Neural crest cell (in vitro differentiated cells): Measurements from ENCODE around the gene KPTN. TPM values are rescaled to one million over a fixed set of nuclear protein-coding genes. Genes with fewer than 3 reads are reported as not detected.

ENCODE experiments used
- DNase-seq: peaks from one replicate; pipeline ENCODE4 v3.0.0; 2021; ENCODE audit warnings: low read depth, mixed read lengths, low spot score
- H3K27ac Mint-ChIP-seq: one replicate; pipeline ENCODE4 v1.8.0; 2021; ENCODE audit warnings: mild to moderate bottlenecking, mixed read lengths; ENCODE audit not compliant: unreplicated experiment
- H3K27me3 Mint-ChIP-seq: 2 replicates; pipeline ENCODE4 v1.8.0; 2021; ENCODE audit warnings: low read depth, mild to moderate bottlenecking, mixed read lengths
- H3K36me3 Mint-ChIP-seq: 2 replicates; pipeline ENCODE4 v1.8.0; 2021; ENCODE audit warnings: low read depth, mild to moderate bottlenecking, mixed read lengths
- H3K4me1 Mint-ChIP-seq: 2 replicates; pipeline ENCODE4 v1.8.0; 2021; ENCODE audit warnings: mixed read lengths
- H3K4me3 Mint-ChIP-seq: one replicate; pipeline ENCODE4 v1.8.0; 2021; ENCODE audit warnings: mild to moderate bottlenecking, mixed read lengths
- H3K9me3 Mint-ChIP-seq: 2 replicates; pipeline ENCODE4 v1.8.0; 2021; ENCODE audit warnings: mixed read lengths
- total RNA-seq: library from RNA; stranded (reverse); gene quantifications from 2 replicates; pipeline ENCODE4 v1.2.1, GENCODE V29; 2021
- TF ChIP-seq, protein P1 (sequence below): fragments of 200-600 bp; sonication (generic); conservative IDR thresholded peaks from 2 replicates; pipeline ENCODE4 v1.5.0; 2021; ENCODE audit warnings: antibody characterized with exemption, mild to moderate bottlenecking

KPTN gene
- total RNA-seq, 1 donor from 2014 or later, result 30.2 TPM

- Mint-ChIP-seq H3K27ac (no peak overlapping the region), H3K27me3 (no peaks in the 10 kb centered on the region), H3K36me3 (no peaks in the 10 kb centered on the region), H3K4me1 (peaks cover 7% of the 10 kb centered on the region), H3K9me3 (no peaks in the 10 kb centered on the region), H3K4me3 (no peak overlapping the region)
- no peak for DNase-seq
- TF ChIP-seq, protein P1, sequence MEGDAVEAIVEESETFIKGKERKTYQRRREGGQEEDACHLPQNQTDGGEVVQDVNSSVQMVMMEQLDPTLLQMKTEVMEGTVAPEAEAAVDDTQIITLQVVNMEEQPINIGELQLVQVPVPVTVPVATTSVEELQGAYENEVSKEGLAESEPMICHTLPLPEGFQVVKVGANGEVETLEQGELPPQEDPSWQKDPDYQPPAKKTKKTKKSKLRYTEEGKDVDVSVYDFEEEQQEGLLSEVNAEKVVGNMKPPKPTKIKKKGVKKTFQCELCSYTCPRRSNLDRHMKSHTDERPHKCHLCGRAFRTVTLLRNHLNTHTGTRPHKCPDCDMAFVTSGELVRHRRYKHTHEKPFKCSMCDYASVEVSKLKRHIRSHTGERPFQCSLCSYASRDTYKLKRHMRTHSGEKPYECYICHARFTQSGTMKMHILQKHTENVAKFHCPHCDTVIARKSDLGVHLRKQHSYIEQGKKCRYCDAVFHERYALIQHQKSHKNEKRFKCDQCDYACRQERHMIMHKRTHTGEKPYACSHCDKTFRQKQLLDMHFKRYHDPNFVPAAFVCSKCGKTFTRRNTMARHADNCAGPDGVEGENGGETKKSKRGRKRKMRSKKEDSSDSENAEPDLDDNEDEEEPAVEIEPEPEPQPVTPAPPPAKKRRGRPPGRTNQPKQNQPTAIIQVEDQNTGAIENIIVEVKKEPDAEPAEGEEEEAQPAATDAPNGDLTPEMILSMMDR, result no peak
These were observed 24.0 kb upstream of the KPTN start for GRCh38 chr19:47507924-47508553.

- H3K4me3 Mint-ChIP-seq, result no peak overlapping the region
- no peaks in the 10 kb centered on the region for H3K9me3 Mint-ChIP-seq
- TF ChIP-seq, protein P1, result no peak
- no peaks in the 10 kb centered on the region for H3K4me1 Mint-ChIP-seq
- no peaks in the 10 kb centered on the region for H3K27me3 Mint-ChIP-seq
- H3K27ac Mint-ChIP-seq, result no peak overlapping the region
- H3K36me3 Mint-ChIP-seq, result no peaks in the 10 kb centered on the region
- no peak for DNase-seq
These were observed 23.0 kb upstream of the KPTN start for GRCh38 chr19:47507012-47507411.

- Mint-ChIP-seq H3K4me1 (no peaks in the 10 kb centered on the region), H3K36me3 (no peaks in the 10 kb centered on the region), H3K27ac (no peak overlapping the region), H3K27me3 (no peaks in the 10 kb centered on the region), H3K4me3 (no peak overlapping the region), H3K9me3 (no peaks in the 10 kb centered on the region)
- DNase-seq, result no peak
- TF ChIP-seq, protein P1, result no peak
These were observed 22.4 kb upstream of the KPTN start for GRCh38 chr19:47506459-47506858.

DNA sequence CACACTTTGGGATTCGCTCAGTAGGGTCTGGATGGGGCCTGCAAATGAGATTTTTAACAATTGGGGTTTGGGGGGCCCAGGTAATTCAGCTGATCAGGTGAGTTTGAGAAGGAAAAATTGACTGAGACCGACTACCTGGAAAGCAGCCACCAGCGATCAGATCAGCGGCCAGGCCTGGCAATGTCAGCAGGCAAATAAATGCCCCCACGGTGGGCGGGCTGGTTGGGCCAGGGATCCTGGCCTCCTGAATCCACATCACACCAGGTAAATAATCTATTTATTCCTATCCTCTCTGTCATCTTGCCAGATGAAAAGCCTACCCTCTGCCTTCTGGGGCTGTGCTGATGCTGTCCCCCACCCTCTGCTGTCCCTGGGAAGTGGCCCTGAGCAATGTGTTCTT is 21.5 kb upstream of the KPTN start:
- H3K36me3 Mint-ChIP-seq, result no peaks in the 10 kb centered on the region

DNA sequence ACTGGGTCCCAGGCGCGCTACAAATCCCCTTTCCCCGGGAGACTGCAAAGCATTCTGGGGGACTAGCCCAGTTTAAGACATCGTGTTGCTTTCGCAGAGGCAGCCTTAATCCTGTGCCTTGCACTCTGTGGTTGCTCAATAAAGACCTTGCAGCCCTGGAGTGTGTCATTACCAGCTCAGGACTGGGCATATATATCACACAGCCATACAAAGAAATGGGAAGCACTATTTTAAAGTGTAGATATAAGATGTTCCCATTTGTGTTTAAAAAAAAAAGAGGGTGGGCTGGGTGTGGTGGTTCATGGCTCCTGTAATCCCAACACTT is 19.8 kb upstream of the KPTN start:
- Mint-ChIP-seq H3K4me3 (no peak overlapping the region), H3K9me3 (no peaks in the 10 kb centered on the region), H3K27me3 (no peaks in the 10 kb centered on the region), H3K4me1 (no peaks in the 10 kb centered on the region), H3K36me3 (no peaks in the 10 kb centered on the region), H3K27ac (no peak overlapping the region)
- no peak for DNase-seq
- TF ChIP-seq, protein P1, result no peak

More for the DNA sequence above, 21.5 kb upstream of the KPTN start:
- TF ChIP-seq, protein P1, result no peak
- DNase-seq, result no peak
- Mint-ChIP-seq H3K4me3 (no peak overlapping the region), H3K4me1 (no peaks in the 10 kb centered on the region), H3K27ac (no peak overlapping the region), H3K27me3 (no peaks in the 10 kb centered on the region), H3K9me3 (no peaks in the 10 kb centered on the region)
